CD4-positive, alpha-beta T cell (primary cell): ENCODE data around the gene SPHK1. TPM values are rescaled to one million over a fixed set of nuclear protein-coding genes. Genes with fewer than 3 reads are reported as not detected.
A peak's percentile ranks its signal among the peaks of the same experiment; 100 is the strongest.

Experiments
- ATAC-seq: fragments of 200-7000 bp; cut with Tn5 transposase; one replicate; pipeline ENCODE4 v1.10.0; 2022; ENCODE audit warnings: mild to moderate bottlenecking; ENCODE audit not compliant: poor library complexity
- CTCF ChIA-PET: fragments of 350-600 bp; sonication (Branson Sonifier 250); formaldehyde crosslinking; loops from one replicate; lab custom pipeline; 2021; ENCODE audit warnings: antibody characterized with exemption, inconsistent platforms; lab: Charles Lee
- POLR2A ChIA-PET: fragments of 350-600 bp; sonication (Branson Sonifier 250); formaldehyde crosslinking; loops from one replicate; lab custom pipeline; 2021; ENCODE audit warnings: antibody characterized with exemption, inconsistent platforms; lab: Charles Lee
- DNase-seq, 14 experiments: peaks; one replicate each; pipeline ENCODE4 v3.0.0-alpha.2; 2013 to 2020; ENCODE audit warnings: mixed read lengths in 2 of 14
- H3K27ac ChIP-seq, 2 donors: one replicate each; pipeline versions ENCODE4 v1.5.1 to v1.7.0; 2013; ENCODE audit warnings: low read length in 2 of 2, low read depth in 1 of 2, mild to moderate bottlenecking in 1 of 2
- H3K27me3 ChIP-seq, 2 experiments: 1 replicate in 1 of 2; 2 replicates in 1 of 2; pipeline versions ENCODE4 v1.6.1 to v1.7.0; 2013; ENCODE audit warnings: low read length in 2 of 2, control low read depth in 1 of 2, mild to moderate bottlenecking in 1 of 2, moderate library complexity in 1 of 2; ENCODE audit not compliant: insufficient read depth in 2 of 2, control insufficient read depth in 1 of 2
- H3K36me3 ChIP-seq: one replicate; pipeline ENCODE4 v1.6.1; 2013; ENCODE audit warnings: low read length, control low read depth; ENCODE audit not compliant: insufficient read depth
- H3K4me1 ChIP-seq: one replicate; pipeline ENCODE4 v1.6.1; 2013; ENCODE audit warnings: low read length, control low read depth; ENCODE audit not compliant: insufficient read depth
- H3K4me3 ChIP-seq: one replicate; pipeline ENCODE4 v1.5.1; 2013; ENCODE audit warnings: mild to moderate bottlenecking, low read length, moderate library complexity
- H3K9me3 ChIP-seq, 2 experiments: 1 replicate in 1 of 2; 2 replicates in 1 of 2; pipeline versions ENCODE4 v1.6.1 to v1.7.0; 2013; ENCODE audit warnings: low read length in 2 of 2, mild to moderate bottlenecking in 2 of 2, control low read depth in 1 of 2, moderate library complexity in 1 of 2; ENCODE audit not compliant: control insufficient read depth in 1 of 2, insufficient read depth in 1 of 2
- H3K27ac Mint-ChIP-seq: one replicate; pipeline ENCODE4 v1.8.0; 2020; ENCODE audit warnings: mixed read lengths
- H3K27me3 Mint-ChIP-seq: one replicate; pipeline ENCODE4 v1.8.0; 2021; ENCODE audit warnings: mixed read lengths
- H3K36me3 Mint-ChIP-seq: one replicate; pipeline ENCODE4 v1.8.0; 2021; ENCODE audit warnings: low read depth, mixed read lengths
- H3K4me1 Mint-ChIP-seq: one replicate; pipeline ENCODE4 v1.8.0; 2021; ENCODE audit warnings: low read depth, mixed read lengths
- H3K4me3 Mint-ChIP-seq: one replicate; pipeline ENCODE4 v1.8.0; 2020; ENCODE audit warnings: mild to moderate bottlenecking, mixed read lengths
- H3K9me3 Mint-ChIP-seq: one replicate; pipeline ENCODE4 v1.8.0; 2020; ENCODE audit warnings: mixed read lengths
- intact Hi-C, 2 experiments: fragments of 100-400 bp; cut with DNase I in 1 of 2; cut with micrococcal nuclease in 1 of 2; formaldehyde crosslinking; loops; one replicate each; pipeline versions ENCODE4 v1.15.1 to v1.9.0; 2023 to 2025; cut with DNase I, micrococcal nuclease
- total RNA-seq, 174 experiments: library from RNA in 2 of 174; stranded (reverse) in 2 of 174; gene quantifications; one replicate each; pipeline ENCODE4 v1.2.3 and lab custom pipeline; 2021 to 2026
- TF ChIP-seq, protein P1 (sequence below): fragments of 200-600 bp; IDR thresholded peaks from one replicate; pipeline ENCODE4 v1.8.0; 2022; ENCODE audit warnings: antibody characterized with exemption, mild to moderate bottlenecking

Gene SPHK1
- total RNA-seq, 2 experiments from 2014 or later, result 0.45 to 1.1 TPM

GRCh38 chr17:76379646-76380376 lies 4.6 kb upstream of the SPHK1 start:
- Histone ChIP-seq H3K36me3 (no peaks in the 10 kb centered on the region), H3K27me3 (peaks cover 0 to under 1% of the 10 kb centered on the region in 2 experiments), H3K9me3 (no peaks in the 10 kb centered on the region), H3K27ac (no peak overlapping the region), H3K4me3 (no peak overlapping the region), H3K4me1 (peaks cover 18% of the 10 kb centered on the region)
- TF ChIP-seq, protein P1, sequence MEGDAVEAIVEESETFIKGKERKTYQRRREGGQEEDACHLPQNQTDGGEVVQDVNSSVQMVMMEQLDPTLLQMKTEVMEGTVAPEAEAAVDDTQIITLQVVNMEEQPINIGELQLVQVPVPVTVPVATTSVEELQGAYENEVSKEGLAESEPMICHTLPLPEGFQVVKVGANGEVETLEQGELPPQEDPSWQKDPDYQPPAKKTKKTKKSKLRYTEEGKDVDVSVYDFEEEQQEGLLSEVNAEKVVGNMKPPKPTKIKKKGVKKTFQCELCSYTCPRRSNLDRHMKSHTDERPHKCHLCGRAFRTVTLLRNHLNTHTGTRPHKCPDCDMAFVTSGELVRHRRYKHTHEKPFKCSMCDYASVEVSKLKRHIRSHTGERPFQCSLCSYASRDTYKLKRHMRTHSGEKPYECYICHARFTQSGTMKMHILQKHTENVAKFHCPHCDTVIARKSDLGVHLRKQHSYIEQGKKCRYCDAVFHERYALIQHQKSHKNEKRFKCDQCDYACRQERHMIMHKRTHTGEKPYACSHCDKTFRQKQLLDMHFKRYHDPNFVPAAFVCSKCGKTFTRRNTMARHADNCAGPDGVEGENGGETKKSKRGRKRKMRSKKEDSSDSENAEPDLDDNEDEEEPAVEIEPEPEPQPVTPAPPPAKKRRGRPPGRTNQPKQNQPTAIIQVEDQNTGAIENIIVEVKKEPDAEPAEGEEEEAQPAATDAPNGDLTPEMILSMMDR, result no peak
- Mint-ChIP-seq H3K27me3 (peaks cover 4% of the 10 kb centered on the region), H3K9me3 (no peaks in the 10 kb centered on the region), H3K4me3 (peak overlapping the region; percentile 62), H3K36me3 (no peaks in the 10 kb centered on the region), H3K4me1 (peaks cover 6% of the 10 kb centered on the region), H3K27ac (no peak overlapping the region)
- DNase-seq (no peak), ATAC-seq (no peak)
- intact Hi-C loops, result loop anchor here in 1 of 2 experiments (10.0 kb wide), 1 partner anchor 395 kb away; no protein-coding TSS in a partner anchor
- ChIA-PET POLR2A (no interaction called here), CTCF (interaction anchor here (0.8 to 0.9 kb wide), 2 partner anchors 18 to 259 kb away, joined by 3 read pairs; no protein-coding TSS in a partner anchor)

- DNase-seq, result peak in 2 of 14 experiments; percentile 30 to 40
- no peak overlapping the region for H3K27ac Mint-ChIP-seq
- Histone ChIP-seq H3K27ac (no peak overlapping the region), H3K4me3 (no peak overlapping the region), H3K27me3 (peaks cover 4 to 7% of the 10 kb centered on the region in 2 experiments), H3K9me3 (no peaks in the 10 kb centered on the region), H3K36me3 (no peaks in the 10 kb centered on the region), H3K4me1 (peaks cover 33% of the 10 kb centered on the region)
- H3K27me3 Mint-ChIP-seq, result peaks cover 4% of the 10 kb centered on the region
- ChIA-PET POLR2A (interaction anchor here (0.7 to 4.8 kb wide), 3 partner anchors 29 to 300 kb away, joined by 3 to 37 read pairs (median 3); partner anchors contain the start of gene PRPSAP1), CTCF (no interaction called here)
- no peaks in the 10 kb centered on the region for H3K36me3 Mint-ChIP-seq
- no peak for ATAC-seq
- H3K4me1 Mint-ChIP-seq, result peaks cover 6% of the 10 kb centered on the region
- no peak overlapping the region for H3K4me3 Mint-ChIP-seq
- intact Hi-C loops, result loop anchor here in 1 of 2 experiments (10.0 kb wide), 1 partner anchor 397 kb away; no protein-coding TSS in a partner anchor
- H3K9me3 Mint-ChIP-seq, result no peaks in the 10 kb centered on the region
- TF ChIP-seq, protein P1, result no peak
Observed at GRCh38 chr17:76381633-76382350, 2.6 kb upstream of the SPHK1 start.

DNA sequence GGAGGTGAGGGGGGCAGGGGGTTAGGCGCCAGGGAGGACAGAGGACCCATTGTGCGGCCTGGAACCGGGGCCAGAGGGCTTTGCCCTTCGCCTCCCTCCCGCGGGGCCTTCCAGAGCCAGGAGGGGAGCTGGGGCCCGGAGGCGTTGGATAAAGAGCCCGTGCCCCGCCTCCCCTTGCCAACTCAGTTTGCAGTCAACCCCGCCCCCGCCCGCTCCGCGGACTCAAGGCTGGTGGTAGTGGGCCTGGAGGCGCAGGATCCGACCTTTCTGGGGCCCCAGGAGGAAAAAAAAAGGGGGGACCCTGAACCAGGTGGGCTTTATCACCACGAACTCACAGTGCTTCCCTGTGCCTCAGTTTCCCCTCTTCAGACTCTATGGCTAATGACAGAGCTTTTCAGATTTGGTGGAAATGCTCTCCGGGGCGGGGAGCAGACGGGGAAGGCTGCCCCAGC lies 2.0 kb upstream of the SPHK1 start:
- peak overlapping the region; percentile 62 for H3K4me3 ChIP-seq
- ATAC-seq (no peak), DNase-seq (peak in 2 of 14 experiments; percentile 30 to 49)
- H3K4me3 Mint-ChIP-seq, result peak overlapping the region; percentile 86
- H3K36me3 Mint-ChIP-seq, result no peaks in the 10 kb centered on the region
- ChIA-PET CTCF (no interaction called here), POLR2A (interaction anchor here (0.7 to 4.8 kb wide), 4 partner anchors 16 to 301 kb away, joined by 3 to 37 read pairs (median 3); partner anchors contain the start of gene PRPSAP1)
- H3K27me3 Mint-ChIP-seq, result peaks cover 4% of the 10 kb centered on the region
- H3K4me1 Mint-ChIP-seq, result peaks cover 6% of the 10 kb centered on the region
- H3K27me3 ChIP-seq, result peaks cover 4 to 7% of the 10 kb centered on the region in 2 experiments
- peaks cover 33% of the 10 kb centered on the region for H3K4me1 ChIP-seq
- H3K9me3 ChIP-seq, result no peaks in the 10 kb centered on the region
- TF ChIP-seq, protein P1, result no peak
- H3K27ac ChIP-seq, result no peak overlapping the region
- no peaks in the 10 kb centered on the region for H3K9me3 Mint-ChIP-seq
- intact Hi-C loops, result loop anchor here in 1 of 2 experiments (10.0 kb wide), 1 partner anchor 398 kb away; no protein-coding TSS in a partner anchor
- no peaks in the 10 kb centered on the region for H3K36me3 ChIP-seq
- H3K27ac Mint-ChIP-seq, result no peak overlapping the region
